CD4-positive, alpha-beta T cell treated with Interleukin-21 for 1 hour (primary cell): ENCODE results near the gene C1orf210.

Source experiments
- DNase-seq: peaks from one replicate; pipeline ENCODE4 v3.0.0-alpha.2; 2020

The C1orf210 gene

DNA sequence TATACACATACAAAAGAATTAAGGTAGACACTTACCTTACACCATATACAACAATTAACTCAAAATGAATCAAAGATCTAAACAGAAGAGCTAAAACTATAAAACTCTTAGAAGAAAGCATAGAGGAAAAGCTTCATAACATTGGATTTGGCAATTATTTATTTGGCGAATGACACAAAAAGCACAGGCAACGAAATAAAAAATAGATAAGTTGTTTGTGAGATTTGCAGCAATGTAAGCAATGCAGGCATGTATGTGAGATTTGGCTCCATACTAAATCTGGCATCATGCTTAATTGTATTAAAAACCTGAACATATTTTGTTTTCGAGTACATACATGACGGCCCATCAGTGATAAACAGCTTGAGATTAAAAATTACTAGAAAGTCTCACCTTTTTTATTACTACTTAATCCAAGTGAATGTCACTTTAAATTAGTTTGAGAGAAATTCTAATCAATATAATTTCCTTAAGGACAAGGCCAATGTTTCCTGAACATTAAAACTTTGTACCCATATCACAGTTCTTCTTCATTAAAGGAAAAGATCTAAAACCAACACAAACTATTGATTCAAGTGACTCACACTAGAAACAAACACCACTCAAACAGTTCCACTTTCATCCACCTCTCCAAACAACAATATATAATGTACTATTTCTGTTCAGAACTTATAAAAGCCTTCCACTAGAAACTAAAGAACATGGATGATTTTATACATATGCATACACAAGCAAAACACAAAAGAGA lies 38.7 kb downstream of the C1orf210 start:
- DNase-seq, result no peak

DNA sequence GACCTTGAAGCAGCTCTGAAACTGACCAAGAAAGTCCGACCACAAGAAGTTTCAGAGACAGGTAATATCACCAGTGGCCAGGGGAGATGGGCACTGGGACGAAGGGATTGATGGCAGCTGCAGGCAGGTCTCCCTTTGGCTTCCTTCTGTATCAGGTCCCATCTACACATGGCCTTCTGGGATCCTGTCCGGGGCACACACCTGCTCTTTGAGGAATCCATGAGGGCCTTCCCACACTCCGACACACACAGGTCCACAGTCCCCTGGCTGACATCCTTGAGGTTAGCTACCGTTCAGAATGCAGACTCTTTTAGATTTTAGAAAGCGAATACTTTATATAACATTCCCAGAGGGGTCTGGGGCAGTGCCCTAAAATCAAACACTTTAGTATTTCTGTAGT lies 42.1 kb downstream of the C1orf210 start:
- DNase-seq, result no peak

DNA sequence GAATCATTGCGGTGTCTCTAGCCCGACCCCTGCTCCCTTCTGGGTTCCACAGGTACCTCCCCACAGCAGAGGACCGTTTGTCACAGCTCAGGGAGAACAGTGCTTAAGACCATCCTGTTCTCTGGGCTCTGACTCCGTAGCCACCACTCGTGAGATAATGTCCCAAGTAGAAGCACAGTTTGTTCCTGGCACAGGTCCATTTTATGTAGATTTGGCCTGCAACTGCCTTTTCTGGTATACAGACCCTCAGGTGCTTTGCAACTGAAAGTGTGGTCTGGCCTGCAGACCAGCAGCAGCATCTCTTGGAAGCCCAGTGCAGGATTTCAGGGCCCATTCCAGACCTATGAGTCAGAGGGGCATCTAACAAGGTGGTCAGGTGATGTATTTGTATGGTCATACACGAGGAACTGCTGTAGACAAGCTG lies 44.0 kb downstream of the C1orf210 start:
- DNase-seq, result no peak

DNA sequence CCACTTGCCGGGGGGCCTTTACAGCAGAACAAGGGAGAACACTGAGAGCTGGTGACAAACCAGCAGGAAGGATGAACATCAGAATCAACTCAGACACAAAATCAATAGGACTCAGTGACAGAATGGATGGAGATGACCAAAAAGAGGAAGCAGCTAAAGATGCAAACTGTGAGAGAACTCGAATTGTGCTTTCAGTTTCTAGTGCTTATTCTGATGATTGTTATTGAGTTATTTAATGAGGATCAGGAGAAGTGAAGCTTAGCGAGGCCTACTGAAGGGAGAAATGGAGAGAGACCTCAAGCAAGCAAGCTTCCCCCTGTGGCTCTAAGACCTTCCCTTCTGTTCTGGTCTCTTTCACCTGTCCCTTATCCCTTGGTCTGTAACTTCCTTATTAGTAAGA lies 45.9 kb downstream of the C1orf210 start:
- DNase-seq, result no peak

DNA sequence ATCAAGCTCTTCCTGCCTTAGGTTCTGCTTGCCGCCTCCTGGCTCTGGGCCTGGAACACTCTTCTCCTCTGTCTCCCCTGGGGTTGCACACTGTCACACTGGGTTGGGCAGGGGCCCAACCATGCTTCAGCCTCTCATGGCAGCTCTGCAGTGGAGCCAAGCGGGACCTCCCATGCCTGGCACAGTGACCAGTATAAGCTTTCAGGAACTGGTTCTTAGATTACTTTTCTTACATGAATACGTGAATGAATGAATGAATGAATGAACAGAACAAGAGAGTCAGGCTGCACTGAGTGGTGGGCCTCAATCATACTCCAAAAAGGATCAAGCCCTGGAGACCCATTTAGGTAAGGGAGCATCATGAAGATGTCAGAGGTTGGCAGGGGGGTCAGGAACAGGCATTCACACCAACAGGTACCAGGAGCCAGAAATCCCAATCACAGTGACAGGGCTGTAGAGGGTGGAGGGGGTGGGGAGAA lies 46.4 kb downstream of the C1orf210 start:
- DNase-seq, result no peak

DNA sequence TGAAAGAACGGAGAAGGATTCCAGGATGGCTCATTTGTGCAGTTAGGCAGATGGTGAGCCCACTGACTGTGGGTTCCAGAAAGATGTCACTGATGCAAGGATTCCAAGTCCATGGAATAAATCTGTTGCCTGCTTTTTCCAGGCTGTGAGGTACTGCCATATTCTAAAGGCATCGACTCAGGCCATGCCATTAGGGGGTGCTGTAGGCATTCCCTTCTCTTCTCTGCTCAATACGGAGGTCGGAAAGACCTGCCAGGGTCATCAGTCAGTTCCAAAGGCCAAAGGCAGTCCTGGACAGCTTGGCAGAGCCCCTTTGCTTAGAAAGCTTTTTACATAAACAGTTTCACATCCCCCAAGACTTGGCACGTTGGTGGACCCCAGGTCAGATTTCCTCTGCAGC lies 47.3 kb downstream of the C1orf210 start:
- DNase-seq, result peak; percentile 14

DNA sequence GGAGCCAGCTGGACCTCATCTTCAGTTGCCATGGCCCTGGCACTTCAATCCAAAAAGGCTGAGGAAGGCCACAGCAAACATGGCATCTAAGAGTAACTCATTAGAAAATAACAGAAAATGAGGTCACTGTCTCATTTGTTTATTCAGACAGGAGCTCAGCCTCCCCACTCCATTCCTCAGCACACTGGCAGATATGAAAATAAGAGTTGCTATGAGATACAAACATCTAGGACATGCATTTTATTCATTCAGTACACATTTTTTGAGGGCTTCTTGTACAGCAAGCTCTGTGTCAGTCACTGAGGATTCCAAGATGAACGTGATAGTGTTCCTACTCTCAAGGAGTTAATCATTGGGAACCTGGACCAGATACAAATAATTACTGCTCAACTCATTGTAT lies 48.3 kb downstream of the C1orf210 start:
- no peak for DNase-seq

DNA sequence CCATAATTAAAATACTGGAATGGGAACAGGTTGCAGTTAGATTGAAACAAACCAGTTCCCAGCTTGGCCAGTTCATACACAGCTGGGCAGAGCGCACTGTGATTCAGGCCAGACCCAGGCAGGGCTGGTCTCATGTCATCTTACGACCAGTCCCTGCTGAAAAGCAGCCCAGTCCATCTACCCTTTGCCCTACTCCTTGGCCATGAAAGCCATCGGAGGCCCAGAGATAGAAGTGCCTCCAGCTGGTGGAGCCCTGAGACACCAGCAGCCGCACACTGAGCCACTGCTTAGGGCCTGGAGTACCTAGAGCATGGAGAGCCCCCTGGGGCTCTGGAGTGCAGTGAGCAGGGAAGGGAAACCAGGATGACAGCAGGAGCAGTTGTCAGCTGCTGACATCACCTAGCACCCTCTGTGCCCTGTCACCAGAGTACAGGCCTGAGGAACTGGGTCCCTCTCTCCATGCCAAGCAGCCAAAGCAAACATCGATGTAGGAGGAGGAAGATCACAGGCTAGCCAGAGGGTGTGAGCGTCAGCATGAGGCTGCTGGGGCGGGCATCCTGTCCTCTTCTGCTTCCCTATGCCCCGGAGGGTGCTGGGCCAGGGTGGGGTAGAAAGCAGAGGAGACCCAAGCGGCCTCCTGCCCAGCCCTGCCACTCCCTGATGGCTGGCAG lies 49.8 kb downstream of the C1orf210 start:
- no peak for DNase-seq

DNA sequence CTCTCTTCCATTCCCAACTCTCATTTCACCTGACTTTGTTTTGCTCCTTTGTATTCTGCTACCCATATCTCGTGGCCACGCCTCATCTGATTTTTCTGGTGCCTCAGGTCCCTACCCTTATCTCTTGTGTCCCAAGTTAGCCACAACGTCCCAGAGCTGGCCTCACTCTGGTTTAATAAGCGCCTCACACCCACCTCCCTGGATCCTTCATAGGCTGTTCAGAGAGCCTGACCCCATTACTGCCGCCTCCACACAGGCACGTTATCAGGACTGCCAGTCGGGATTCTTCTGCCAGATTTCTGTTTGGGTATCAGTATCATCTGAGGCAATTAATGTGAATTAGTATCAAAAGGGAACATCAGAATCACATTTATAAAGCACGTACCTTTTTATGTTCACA lies 50.3 kb downstream of the C1orf210 start:
- no peak for DNase-seq

DNA sequence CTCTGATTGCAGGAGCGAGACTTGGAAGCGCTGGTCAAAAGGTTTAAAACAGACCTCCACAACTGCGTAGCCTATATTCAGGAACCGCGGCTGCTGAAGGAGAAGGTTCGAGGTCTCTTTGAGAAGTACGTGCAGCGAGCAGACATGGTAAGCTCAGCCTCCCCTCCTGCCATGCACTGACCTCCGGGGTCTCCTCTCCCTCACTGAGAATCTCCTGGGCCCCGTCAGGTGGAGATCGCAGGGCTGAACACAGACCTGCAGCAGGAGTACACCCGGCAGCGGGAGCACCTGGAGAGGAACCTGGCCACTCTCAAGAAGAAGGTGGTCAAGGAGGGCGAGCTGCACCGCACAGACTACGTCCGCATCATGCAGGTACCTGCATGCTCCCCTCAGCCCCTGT lies 51.1 kb downstream of the C1orf210 start:
- no peak for DNase-seq

DNA sequence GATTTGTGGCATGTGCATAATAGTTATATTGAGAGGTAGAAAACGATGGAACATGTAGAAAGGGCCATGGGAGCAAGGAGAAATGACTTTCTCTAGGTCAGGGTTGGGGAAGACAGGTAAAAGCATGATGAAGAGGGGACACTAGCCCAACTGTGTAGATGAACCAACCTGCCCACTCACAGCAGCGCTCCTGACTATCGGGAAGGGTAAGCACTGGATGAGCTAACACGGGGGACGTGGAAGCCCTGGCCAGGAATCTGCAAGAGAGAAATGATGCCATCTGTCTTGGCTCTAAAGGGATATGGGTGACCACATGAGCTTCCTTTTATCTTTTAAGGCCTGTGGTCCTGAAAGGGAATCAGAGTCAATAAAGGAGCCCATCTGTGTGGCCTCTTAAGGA lies 51.8 kb downstream of the C1orf210 start:
- DNase-seq, result no peak

DNA sequence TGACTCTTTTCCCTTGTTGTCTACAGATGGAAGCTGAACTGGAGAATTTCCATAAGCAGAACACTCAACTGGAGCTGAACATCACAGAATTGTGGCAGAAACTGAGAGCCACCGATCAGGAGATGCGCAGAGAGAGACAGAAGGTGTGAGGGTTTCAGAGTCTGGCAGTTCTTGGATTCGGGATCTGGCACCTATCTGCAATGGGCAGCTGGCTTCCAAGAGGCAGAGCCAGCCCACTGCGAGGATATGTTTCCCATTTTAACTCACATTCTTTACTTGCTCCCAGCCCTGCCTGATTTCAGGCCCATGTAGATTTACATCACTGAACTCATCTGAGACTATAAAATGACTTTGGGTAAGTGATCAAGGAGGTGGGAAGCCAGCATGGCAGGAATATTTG lies 52.9 kb downstream of the C1orf210 start:
- no peak for DNase-seq

DNA sequence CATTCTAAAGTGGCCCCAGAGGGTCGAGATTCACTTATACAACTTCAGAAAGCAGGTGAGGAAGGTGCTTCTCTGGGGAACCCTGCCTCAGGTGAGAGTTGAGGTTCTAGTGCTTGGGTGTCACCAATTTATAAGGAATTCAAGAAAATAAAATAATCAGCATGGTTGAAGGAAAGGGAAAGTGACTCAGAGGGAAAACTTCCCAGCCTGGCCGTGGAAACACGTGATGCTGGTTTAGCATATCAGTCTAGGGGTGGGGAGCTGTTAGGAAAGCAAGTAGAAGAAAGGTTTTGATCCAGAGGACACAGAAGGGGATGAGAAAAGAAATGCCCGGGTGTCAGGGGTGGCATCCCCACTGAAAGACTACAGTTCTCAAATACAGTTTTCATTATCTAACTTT lies 53.3 kb downstream of the C1orf210 start:
- DNase-seq, result no peak
